DND-41 (cell line): ENCODE measurements around the gene FRS2.

Experiments
- CTCF ChIP-seq: IDR thresholded peaks from 2 replicates; pipeline ENCODE4 v1.5.1; 2012; ENCODE audit warnings: borderline replicate concordance, low read length, moderate library complexity, mild to moderate bottlenecking; ENCODE audit not compliant: poor library complexity, severe bottlenecking; ENCODE audit errors: extremely low read depth
- EZH2 ChIP-seq: IDR thresholded peaks from 3 replicates; pipeline ENCODE4 v1.6.1; 2012; ENCODE audit warnings: borderline replicate concordance, low read depth, mild to moderate bottlenecking, moderate library complexity, low read length, inconsistent platforms; ENCODE audit not compliant: severe bottlenecking

- no peak for TF ChIP-seq CTCF
- no peak for TF ChIP-seq EZH2
Observed at GRCh38 chr12:69456239-69456638, 13.9 kb upstream of the FRS2 start.
